GM12891 (cell line): ENCODE data around the gene KCND2.

ENCODE experiments used
- PAX5 ChIP-seq: IDR thresholded peaks from 2 replicates; pipeline ENCODE4 v1.6.1; 2011; ENCODE audit warnings: low read length, moderate library complexity, mild to moderate bottlenecking; ENCODE audit not compliant: insufficient read depth, severe bottlenecking
- POLR2A ChIP-seq: IDR thresholded peaks from 2 replicates; pipeline ENCODE4 v1.6.1; 2011; ENCODE audit warnings: low read depth, low read length, control low read depth
- POLR2AphosphoS5 ChIP-seq: IDR thresholded peaks from 2 replicates; pipeline ENCODE4 v1.6.1; 2011; ENCODE audit warnings: low read depth, low read length, control low read depth
- POU2F2 ChIP-seq: IDR thresholded peaks from 2 replicates; pipeline ENCODE4 v1.6.1; 2011; ENCODE audit warnings: low read depth, mild to moderate bottlenecking, control low read depth, low read length, moderate library complexity
- SPI1 ChIP-seq: IDR thresholded peaks from 2 replicates; pipeline ENCODE4 v1.6.1; 2011; ENCODE audit warnings: low read depth, low read length, control low read depth
- TAF1 ChIP-seq: IDR thresholded peaks from 2 replicates; pipeline ENCODE4 v1.6.1; 2011; ENCODE audit warnings: low read depth, low read length, control low read depth

DNA sequence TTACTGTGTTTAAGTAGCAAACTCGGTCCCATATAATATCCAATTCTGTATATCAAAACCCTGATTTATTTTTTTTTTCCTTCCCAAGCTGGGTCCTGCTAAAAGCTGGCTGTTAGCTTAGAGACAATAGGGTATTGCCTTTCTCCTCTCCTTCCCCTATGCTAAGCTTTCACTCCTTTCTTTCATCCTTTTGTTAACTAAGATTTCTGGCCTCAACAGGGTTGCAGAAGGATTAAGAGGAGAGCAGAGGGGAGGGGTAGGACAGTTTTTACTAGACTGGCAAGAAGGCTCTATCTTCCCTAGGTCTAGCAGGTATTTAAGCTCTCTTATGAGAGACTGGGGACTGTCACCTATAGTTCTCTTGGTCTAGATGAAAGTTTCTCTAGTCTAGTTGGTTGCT lies 229.2 kb downstream of the KCND2 start:
- TF ChIP-seq POLR2A (no peak), POLR2AphosphoS5 (no peak), POU2F2 (no peak), TAF1 (no peak), PAX5 (no peak), SPI1 (no peak)
